ENCODE results near the gene LRP11.
"Not testable (repeated sequence)": the region's sequence is repeated elsewhere in the genome, so short reads cannot be mapped to it uniquely, and the experiment has no call there.

The LRP11 gene, protein sequence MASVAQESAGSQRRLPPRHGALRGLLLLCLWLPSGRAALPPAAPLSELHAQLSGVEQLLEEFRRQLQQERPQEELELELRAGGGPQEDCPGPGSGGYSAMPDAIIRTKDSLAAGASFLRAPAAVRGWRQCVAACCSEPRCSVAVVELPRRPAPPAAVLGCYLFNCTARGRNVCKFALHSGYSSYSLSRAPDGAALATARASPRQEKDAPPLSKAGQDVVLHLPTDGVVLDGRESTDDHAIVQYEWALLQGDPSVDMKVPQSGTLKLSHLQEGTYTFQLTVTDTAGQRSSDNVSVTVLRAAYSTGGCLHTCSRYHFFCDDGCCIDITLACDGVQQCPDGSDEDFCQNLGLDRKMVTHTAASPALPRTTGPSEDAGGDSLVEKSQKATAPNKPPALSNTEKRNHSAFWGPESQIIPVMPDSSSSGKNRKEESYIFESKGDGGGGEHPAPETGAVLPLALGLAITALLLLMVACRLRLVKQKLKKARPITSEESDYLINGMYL

GRCh38 chr6:149863698-149864577, at the start of gene LRP11:
TSS of gene LRP11 (minus strand) at chr6:149864359. CDS start at chr6:149864020, 339 bp downstream.
- Histone ChIP-seq H3K27ac (peak within 1 kb of the TSS; percentile 71), H3K4me1 (peaks cover 28% of the 10 kb centered on the region), H3K4me3 (peak within 1 kb of the TSS; percentile 85), H3K9ac (peak within 1 kb of the TSS; percentile 74), H3K36me3 (no peaks in the 10 kb centered on the region), H3K27me3 (no peaks in the 10 kb centered on the region), H4K20me1 (peaks cover 22% of the 10 kb centered on the region; the same call in 1 of the 2 replicates), H3K9me3 (no peaks in the 10 kb centered on the region), H3K4me2 (peak within 1 kb of the TSS; percentile 92)
- no peak for TF ChIP-seq Cebpa-rat (IDR thresholded peaks at IDR 0.05)

DNA sequence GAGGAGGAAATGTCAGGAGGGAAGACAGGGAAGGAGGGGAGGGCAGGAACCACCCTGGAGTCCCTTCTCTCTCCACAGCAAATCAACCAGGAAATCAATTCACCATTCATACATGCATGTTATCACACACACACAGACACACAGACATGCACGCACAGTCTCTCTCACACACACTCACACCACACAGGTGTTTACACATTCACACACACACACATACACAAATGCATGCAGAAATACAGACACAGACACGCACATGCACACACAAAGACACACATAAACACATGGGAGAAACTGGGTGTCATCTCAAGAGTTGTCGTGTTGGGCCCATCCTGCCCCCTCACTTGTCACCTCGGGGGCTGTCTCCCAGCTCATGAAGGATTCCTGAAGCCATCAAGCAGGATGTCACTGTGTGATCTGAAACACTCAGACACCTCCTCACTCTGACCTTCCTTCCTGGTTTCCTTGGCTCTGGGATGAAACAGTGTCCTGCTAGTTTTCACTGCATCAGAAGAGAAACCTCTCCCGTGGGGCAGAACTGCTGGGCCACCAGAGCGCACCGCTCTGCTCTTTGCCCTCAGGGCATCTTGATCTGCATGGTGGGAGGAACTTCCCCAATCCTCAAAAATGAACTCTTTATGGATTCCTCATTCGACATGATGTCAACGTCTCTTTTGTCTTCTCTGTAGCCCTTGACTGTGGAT, 49.5 kb upstream of the LRP11 start:
- no peak for TF ChIP-seq Cebpa-rat (IDR thresholded peaks at IDR 0.05)
- Histone ChIP-seq H3K9me3 (peaks cover 16% of the 10 kb centered on the region), H3K9ac (no peak overlapping the region), H4K20me1 (no peaks in the 10 kb centered on the region), H3K36me3 (no peaks in the 10 kb centered on the region), H3K27me3 (no peaks in the 10 kb centered on the region), H3K4me3 (no peak overlapping the region), H3K27ac (no peak overlapping the region), H3K4me2 (no peak overlapping the region), H3K4me1 (no peaks in the 10 kb centered on the region)

- TF ChIP-seq Cebpa-rat (IDR thresholded peaks at IDR 0.05), result no peak
- peaks cover 22% of the 10 kb centered on the region for H3K9me3 ChIP-seq
- no peak overlapping the region for H3K4me3 ChIP-seq
- no peaks in the 10 kb centered on the region for H3K27me3 ChIP-seq
- H3K4me1 ChIP-seq, result no peaks in the 10 kb centered on the region
- H3K27ac ChIP-seq, result no peak overlapping the region
- H3K9ac ChIP-seq, result no peak overlapping the region
- no peaks in the 10 kb centered on the region for H3K36me3 ChIP-seq
- no peak overlapping the region for H3K4me2 ChIP-seq
- H4K20me1 ChIP-seq, result no peaks in the 10 kb centered on the region
These were observed 48.9 kb upstream of the LRP11 start for GRCh38 chr6:149913085-149913484.

- not testable (repeated sequence) for H3K4me2 ChIP-seq, H4K20me1 ChIP-seq, H3K9ac ChIP-seq, H3K4me3 ChIP-seq, H3K27me3 ChIP-seq, H3K27ac ChIP-seq, H3K4me1 ChIP-seq, H3K36me3 ChIP-seq
- H3K9me3 ChIP-seq, result peaks cover 26% of the 10 kb centered on the region
These were observed 48.5 kb upstream of the LRP11 start for GRCh38 chr6:149912680-149913079.

DNA sequence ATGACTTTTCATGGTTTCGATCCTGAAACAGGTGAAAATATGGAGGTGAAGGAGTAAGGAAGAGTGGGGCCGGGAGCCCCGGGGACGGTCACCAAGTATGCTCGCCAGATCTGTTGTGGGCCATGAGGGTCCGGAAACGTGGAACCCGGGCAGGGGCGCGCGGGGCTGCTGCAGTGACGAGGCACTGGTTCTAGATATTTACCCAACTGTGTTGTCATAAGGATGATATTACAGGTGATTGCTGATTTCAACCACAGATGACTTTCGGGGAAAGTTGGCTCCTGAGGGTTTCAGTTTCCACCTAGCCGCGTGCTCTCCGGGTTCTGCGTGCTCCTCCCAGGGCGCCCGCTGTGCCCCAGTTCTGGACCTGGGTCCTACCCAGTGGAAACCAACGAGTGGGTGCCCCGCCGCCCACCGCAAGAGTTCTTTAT, 46.6 kb upstream of the LRP11 start:
- Histone ChIP-seq H3K9me3 (peaks cover 32% of the 10 kb centered on the region), H3K4me3 (no peak overlapping the region), H3K27ac (no peak overlapping the region), H3K36me3 (no peaks in the 10 kb centered on the region), H3K4me1 (peaks cover 12% of the 10 kb centered on the region), H4K20me1 (no peaks in the 10 kb centered on the region), H3K4me2 (no peak overlapping the region), H3K27me3 (no peaks in the 10 kb centered on the region), H3K9ac (no peak overlapping the region)
- no peak for TF ChIP-seq Cebpa-rat (IDR thresholded peaks at IDR 0.05)

GRCh38 chr6:149909701-149910470, 45.7 kb upstream of the LRP11 start:
- no peak overlapping the region for H3K4me2 ChIP-seq
- no peak overlapping the region for H3K4me3 ChIP-seq
- no peaks in the 10 kb centered on the region for H4K20me1 ChIP-seq
- no peaks in the 10 kb centered on the region for H3K36me3 ChIP-seq
- no peak for TF ChIP-seq Cebpa-rat (IDR thresholded peaks at IDR 0.05)
- no peak overlapping the region for H3K27ac ChIP-seq
- H3K9ac ChIP-seq, result no peak overlapping the region
- H3K9me3 ChIP-seq, result peaks cover 32% of the 10 kb centered on the region
- no peaks in the 10 kb centered on the region for H3K27me3 ChIP-seq
- peaks cover 21% of the 10 kb centered on the region for H3K4me1 ChIP-seq

DNA sequence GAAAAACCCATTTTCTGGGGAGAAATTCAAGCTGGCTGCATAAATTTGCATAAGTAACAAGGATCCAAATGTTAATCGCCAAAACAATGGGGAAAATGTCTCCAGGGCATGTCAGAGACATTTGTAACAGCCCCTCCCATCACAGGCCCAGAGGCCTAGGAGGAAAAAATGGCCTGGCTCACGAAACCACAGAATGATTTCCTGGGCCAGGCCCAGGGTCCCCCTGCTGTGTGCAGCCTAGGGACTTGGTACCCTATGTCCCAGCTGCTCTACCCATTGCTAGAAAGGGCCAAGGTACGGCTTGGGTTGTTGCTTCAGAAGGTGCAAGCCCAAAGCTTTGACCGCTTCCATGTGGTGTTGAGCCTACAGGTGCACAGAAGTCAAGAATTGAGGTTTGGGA, 44.3 kb upstream of the LRP11 start:
- not testable (repeated sequence) for H4K20me1 ChIP-seq, H3K27ac ChIP-seq, H3K4me2 ChIP-seq, H3K9ac ChIP-seq, H3K36me3 ChIP-seq, H3K27me3 ChIP-seq, H3K4me3 ChIP-seq
- Histone ChIP-seq H3K9me3 (peaks cover 32% of the 10 kb centered on the region), H3K4me1 (peaks cover 29% of the 10 kb centered on the region)

- Histone ChIP-seq H3K4me1 (peaks cover 29% of the 10 kb centered on the region), H3K4me3 (no peak overlapping the region), H4K20me1 (no peaks in the 10 kb centered on the region), H3K9me3 (peaks cover 32% of the 10 kb centered on the region), H3K27ac (no peak overlapping the region), H3K27me3 (no peaks in the 10 kb centered on the region), H3K9ac (no peak overlapping the region), H3K4me2 (no peak overlapping the region), H3K36me3 (no peaks in the 10 kb centered on the region)
- no peak for TF ChIP-seq Cebpa-rat (IDR thresholded peaks at IDR 0.05)
These were observed 43.2 kb upstream of the LRP11 start for GRCh38 chr6:149907317-149907716.

- no peaks in the 10 kb centered on the region for H3K36me3 ChIP-seq
- no peaks in the 10 kb centered on the region for H4K20me1 ChIP-seq
- no peak for TF ChIP-seq Cebpa-rat (IDR thresholded peaks at IDR 0.05)
- H3K4me1 ChIP-seq, result peaks cover 29% of the 10 kb centered on the region
- H3K27ac ChIP-seq, result 0 out of 2 replicates have a peak overlapping the region, but pooled peaks have one; percentile 12
- no peak overlapping the region for H3K9ac ChIP-seq
- no peak overlapping the region for H3K4me3 ChIP-seq
- peaks cover 32% of the 10 kb centered on the region for H3K9me3 ChIP-seq
- H3K4me2 ChIP-seq, result peak overlapping the region; percentile 79
- H3K27me3 ChIP-seq, result no peaks in the 10 kb centered on the region
These were observed 42.2 kb upstream of the LRP11 start for GRCh38 chr6:149906405-149906804.

Data from BLaER1 (cell line).